ENCODE data around the gene GLS. TPM values are rescaled to one million over a fixed set of nuclear protein-coding genes. Genes with fewer than 3 reads are reported as not detected.

The GLS gene
- total and polyA plus RNA-seq, 4 donors = 31.1 to 318 (median 104) TPM

GRCh38 chr2:190909680-190910079 is 29.1 kb downstream of the GLS start:
- no peak overlapping the region for H3K27ac ChIP-seq (ENCODE audit: low read depth in 1 of 2, low read length in 1 of 2)
- no peak overlapping the region for H3K4me3 ChIP-seq
- H3K9ac ChIP-seq (ENCODE audit: insufficient read depth in 1 of 2, low read length in 2 of 2) = no peak overlapping the region
- DNase-seq (no peak), ATAC-seq (ENCODE audit: insufficient read depth, low FRiP score) (no peak)
- peaks cover 0 to 5% (median 3%) of the 10 kb centered on the region in 4 donors for H3K36me3 ChIP-seq (ENCODE audit: control insufficient read depth in 4 of 4, insufficient read depth in 4 of 4, low read length in 4 of 4)
- H3K27me3 ChIP-seq (ENCODE audit: control insufficient read depth in 3 of 3, insufficient read depth in 3 of 3, low read length in 2 of 3) = no peaks in the 10 kb centered on the region
- 97 to 99% methylated on average over 2 of the region's 2 CpGs for WGBS, 2 donors
- TF ChIP-seq CTCF (IDR thresholded peaks at IDR 0.05; ENCODE audit: control extremely low read depth, extremely low read depth) = no peak
- H3K9me3 ChIP-seq (ENCODE audit: control insufficient read depth in 4 of 4, insufficient read depth in 3 of 4, low read length in 3 of 4) = no peaks in the 10 kb centered on the region
- H3K4me1 ChIP-seq (ENCODE audit: control insufficient read depth in 5 of 5, insufficient read depth in 5 of 5, low read length in 5 of 5) = peaks cover 0 to 8% (median 0%) of the 10 kb centered on the region in 5 donors

GRCh38 chr2:190910341-190911136 is 29.9 kb downstream of the GLS start:
- Histone ChIP-seq H3K36me3 (ENCODE audit: control insufficient read depth in 4 of 4, insufficient read depth in 4 of 4, low read length in 4 of 4) (peaks cover 0 to 5% (median 3%) of the 10 kb centered on the region in 4 donors), H3K27me3 (ENCODE audit: control insufficient read depth in 3 of 3, insufficient read depth in 3 of 3, low read length in 2 of 3) (no peaks in the 10 kb centered on the region), H3K9me3 (ENCODE audit: control insufficient read depth in 4 of 4, insufficient read depth in 3 of 4, low read length in 3 of 4) (no peaks in the 10 kb centered on the region), H3K4me1 (ENCODE audit: control insufficient read depth in 5 of 5, insufficient read depth in 5 of 5, low read length in 5 of 5) (peaks cover 0 to 8% (median 0%) of the 10 kb centered on the region in 5 donors), H3K27ac (ENCODE audit: low read depth in 1 of 2, low read length in 1 of 2) (no peak overlapping the region), H3K4me3 (no peak overlapping the region), H3K9ac (ENCODE audit: insufficient read depth in 1 of 2, low read length in 2 of 2) (no peak overlapping the region)
- 41 to 57% methylated on average over 3 of the region's 3 CpGs for WGBS, 2 donors
- no peak for TF ChIP-seq CTCF (IDR thresholded peaks at IDR 0.05; ENCODE audit: control extremely low read depth, extremely low read depth)
- DNase-seq = no peak
- ATAC-seq (ENCODE audit: insufficient read depth, low FRiP score) = no peak

- 60 to 82% methylated on average over 3 of the region's 3 CpGs for WGBS, 2 donors
- no peaks in the 10 kb centered on the region for H3K27me3 ChIP-seq (ENCODE audit: control insufficient read depth in 3 of 3, insufficient read depth in 3 of 3, low read length in 2 of 3)
- H3K9me3 ChIP-seq (ENCODE audit: control insufficient read depth in 4 of 4, insufficient read depth in 3 of 4, low read length in 3 of 4) = no peaks in the 10 kb centered on the region
- H3K4me3 ChIP-seq = no peak overlapping the region
- DNase-seq (peak in 2 of 3 donors; percentile 17), ATAC-seq (ENCODE audit: insufficient read depth, low FRiP score) (no peak)
- no peak overlapping the region for H3K9ac ChIP-seq (ENCODE audit: insufficient read depth in 1 of 2, low read length in 2 of 2)
- H3K36me3 ChIP-seq (ENCODE audit: control insufficient read depth in 4 of 4, insufficient read depth in 4 of 4, low read length in 4 of 4) = peaks cover 0 to 5% (median 3%) of the 10 kb centered on the region in 4 donors
- no peak overlapping the region for H3K27ac ChIP-seq (ENCODE audit: low read depth in 1 of 2, low read length in 1 of 2)
- no peak for TF ChIP-seq CTCF (IDR thresholded peaks at IDR 0.05; ENCODE audit: control extremely low read depth, extremely low read depth)
- H3K4me1 ChIP-seq (ENCODE audit: control insufficient read depth in 5 of 5, insufficient read depth in 5 of 5, low read length in 5 of 5) = peaks cover 0 to 8% (median 0%) of the 10 kb centered on the region in 5 donors
Observed at GRCh38 chr2:190911813-190912212, 31.2 kb downstream of the GLS start.

All from lung (tissue), 12 donors.